Measurements from ENCODE around the gene UGT1A3.

Gene UGT1A3

DNA sequence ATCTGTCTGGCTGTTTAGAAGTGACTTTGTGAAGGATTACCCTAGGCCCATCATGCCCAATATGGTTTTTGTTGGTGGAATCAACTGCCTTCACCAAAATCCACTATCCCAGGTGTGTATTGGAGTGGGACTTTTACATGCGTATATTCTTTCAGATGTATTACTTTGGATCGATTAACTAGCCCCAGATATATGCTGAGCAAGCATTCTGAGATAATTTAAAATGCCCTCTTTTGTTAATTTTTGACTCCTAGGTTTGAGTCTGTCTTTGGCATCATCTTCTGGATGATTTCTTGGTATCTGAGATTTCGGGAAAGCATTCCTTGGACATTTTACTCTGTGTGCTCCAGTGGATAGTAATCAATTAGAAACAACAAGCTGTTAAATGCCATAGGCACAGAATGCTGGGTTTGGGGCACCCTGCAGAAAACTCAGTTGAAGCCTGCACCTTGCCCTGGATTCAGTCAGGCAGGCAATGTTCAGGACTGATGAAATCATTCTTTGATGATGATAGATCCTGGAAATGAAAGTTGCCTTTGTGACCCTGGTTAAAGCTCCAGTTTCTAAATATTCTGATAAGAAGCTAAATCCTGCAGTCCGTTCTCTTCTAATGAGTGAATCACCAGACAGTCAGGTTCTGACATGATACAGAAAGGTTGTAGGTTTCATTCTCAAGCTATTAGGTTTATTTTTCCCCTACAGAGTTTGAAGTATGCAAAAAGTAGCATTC is 32.4 kb downstream of the UGT1A3 start:
- DNase-seq, result no peak

DNA sequence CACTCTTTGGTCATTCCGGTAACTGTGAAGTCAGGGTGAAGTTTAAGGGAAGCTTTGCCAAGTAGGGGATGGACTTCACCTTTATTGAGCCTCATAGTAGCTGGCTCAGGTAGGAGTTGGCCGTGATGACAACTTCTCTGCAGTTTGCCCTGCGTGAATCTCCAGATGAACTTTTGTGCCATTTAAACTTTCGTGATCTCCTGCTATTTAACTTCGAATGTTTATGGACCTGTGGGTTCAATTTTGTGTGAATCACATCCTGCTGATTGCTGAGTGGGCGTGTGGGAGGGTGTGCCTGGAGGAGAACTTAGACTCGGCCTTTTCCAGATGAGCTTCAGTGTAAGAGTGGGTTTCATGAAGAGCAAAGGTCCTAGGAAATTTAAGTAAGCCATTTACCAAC is 35.4 kb downstream of the UGT1A3 start:
- DNase-seq, result no peak

DNA sequence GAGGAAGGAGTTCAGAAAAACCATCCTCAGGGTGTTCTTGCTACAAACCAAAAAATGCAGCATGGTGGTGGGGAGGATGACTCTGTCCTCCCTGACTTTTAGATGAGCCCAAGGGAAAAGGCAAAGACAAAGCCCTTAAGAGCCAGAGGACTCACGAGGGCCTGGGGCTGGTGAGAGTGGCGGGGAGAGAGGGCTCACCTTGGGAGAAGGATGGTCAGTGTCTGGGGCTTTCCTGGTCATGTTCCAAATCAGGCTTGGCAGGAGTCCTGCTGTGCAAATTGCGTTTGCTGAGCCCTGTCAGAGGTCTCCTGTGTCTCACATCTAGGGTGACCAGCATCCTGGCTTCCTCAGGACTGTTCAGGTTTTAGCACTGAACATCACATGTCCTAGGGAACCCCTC is 35.9 kb downstream of the UGT1A3 start:
- no peak for DNase-seq

DNA sequence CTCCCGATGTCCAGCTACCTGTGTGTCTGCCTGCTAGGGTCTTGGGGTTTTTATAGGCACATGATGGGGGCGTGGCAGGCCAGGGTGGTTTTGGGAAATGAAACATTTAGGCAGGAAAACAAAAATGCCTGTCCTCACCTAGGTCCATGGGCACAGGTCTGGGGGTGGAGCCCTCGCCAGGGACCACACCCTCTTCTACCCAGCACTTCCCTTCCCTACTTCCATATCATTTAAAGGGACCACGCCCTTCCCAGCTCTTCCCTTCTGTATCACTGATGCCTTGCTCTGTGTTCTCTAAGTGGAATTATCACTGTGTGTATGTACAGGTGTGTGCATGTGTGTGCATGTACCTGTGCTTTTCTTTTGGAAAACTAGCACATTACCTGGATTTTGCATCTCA is 37.6 kb downstream of the UGT1A3 start:
- no peak for DNase-seq

DNA sequence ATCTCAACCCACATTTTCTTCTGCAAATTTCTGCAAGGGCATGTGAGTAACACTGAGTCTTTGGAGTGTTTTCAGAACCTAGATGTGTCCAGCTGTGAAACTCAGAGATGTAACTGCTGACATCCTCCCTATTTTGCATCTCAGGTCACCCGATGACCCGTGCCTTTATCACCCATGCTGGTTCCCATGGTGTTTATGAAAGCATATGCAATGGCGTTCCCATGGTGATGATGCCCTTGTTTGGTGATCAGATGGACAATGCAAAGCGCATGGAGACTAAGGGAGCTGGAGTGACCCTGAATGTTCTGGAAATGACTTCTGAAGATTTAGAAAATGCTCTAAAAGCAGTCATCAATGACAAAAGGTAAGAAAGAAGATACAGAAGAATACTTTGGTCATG is 39.2 kb downstream of the UGT1A3 start:
- no peak for DNase-seq

DNA sequence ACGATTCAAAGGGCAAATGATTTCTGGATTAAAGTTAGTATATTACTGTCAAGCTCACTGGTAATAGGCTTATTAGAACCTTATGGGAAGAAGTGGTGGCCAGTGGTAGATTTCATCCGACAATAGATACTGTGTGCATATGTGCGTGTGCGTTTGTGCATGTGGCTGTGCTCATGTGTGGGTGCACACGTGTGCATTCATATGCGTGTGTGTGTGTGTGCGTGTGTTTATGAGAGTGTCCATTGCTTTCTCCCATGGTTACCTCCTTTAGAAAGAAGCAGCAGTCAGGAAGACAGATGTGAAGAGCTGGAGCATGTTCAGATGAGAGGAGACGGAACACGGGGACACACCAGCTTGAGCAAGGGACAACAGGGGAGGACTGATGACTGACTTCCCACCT is 40.4 kb downstream of the UGT1A3 start:
- no peak for DNase-seq

DNA sequence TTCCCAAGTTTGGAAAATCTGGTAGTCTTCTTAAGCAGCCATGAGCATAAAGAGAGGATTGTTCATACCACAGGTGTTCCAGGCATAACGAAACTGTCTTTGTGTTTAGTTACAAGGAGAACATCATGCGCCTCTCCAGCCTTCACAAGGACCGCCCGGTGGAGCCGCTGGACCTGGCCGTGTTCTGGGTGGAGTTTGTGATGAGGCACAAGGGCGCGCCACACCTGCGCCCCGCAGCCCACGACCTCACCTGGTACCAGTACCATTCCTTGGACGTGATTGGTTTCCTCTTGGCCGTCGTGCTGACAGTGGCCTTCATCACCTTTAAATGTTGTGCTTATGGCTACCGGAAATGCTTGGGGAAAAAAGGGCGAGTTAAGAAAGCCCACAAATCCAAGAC is 43.3 kb downstream of the UGT1A3 start:
- DNase-seq, result no peak

DNA sequence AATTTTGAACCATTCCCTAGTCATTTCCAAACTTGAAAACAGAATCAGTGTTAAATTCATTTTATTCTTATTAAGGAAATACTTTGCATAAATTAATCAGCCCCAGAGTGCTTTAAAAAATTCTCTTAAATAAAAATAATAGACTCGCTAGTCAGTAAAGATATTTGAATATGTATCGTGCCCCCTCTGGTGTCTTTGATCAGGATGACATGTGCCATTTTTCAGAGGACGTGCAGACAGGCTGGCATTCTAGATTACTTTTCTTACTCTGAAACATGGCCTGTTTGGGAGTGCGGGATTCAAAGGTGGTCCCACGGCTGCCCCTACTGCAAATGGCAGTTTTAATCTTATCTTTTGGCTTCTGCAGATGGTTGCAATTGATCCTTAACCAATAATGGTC is 43.7 kb downstream of the UGT1A3 start:
- no peak for DNase-seq

DNA sequence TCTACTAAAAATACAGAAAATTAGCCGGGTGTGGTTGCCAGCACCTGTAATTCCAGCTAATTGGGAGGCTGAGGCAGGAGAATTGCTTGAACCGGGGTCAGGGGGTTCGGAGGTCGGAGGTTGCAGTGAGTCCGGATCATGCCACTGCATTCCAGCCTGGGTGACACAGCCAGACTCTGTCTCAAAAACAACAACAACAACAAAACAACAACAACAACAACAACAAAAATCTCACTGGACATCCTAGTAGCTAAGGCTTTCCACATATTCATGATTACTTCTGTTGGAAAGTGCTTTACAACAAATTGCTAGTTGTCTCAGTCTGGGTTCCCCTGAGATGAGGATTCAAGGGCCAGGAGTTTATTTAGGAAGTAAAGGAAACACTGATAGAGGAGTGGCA is 45.0 kb downstream of the UGT1A3 start:
- no peak for DNase-seq

DNA sequence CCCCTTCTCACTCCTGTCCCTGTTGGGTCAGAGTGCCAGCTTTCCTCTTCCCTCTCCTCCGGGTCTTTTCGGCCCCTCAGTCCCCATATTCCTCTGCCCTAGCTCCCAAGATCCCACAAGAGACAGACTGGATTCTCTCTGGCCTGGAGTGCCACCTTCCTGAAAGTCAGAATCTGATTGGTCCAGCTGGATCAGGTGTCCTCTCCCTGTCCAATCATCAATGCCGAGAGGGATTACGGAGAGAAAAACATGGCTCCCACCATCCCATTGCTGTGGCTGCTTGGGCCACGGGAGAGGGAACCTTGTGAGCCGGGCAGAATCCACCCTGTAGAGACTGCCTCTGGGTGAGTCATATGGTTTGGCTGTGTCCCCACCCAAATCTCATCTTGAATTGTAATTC is 46.6 kb downstream of the UGT1A3 start:
- DNase-seq, result no peak

DNA sequence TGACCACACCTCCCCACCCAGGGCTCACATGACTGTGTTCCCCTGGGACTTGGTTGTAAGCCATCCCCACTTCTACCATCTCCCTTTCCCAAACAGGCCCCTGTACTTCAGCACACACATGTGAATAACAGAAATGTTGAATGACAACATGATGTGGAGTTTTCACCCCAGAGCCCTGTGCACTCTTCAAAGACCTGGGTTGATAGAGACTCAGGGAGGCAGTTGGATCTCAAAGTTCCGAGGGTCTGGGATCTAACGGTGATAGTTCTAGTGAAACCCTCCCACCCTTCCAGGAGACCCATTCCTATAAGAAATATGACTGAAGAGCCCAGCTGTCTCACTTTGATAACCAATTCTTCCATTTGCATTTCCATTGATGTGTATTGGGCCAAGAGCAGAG is 49.2 kb downstream of the UGT1A3 start, which contains the start of gene MROH2A:
Gene MROH2A, plus strand, starts transcription at position 301 of the 400 bp plus-strand sequence. CDS start 1,029 bp downstream, outside the sequence.
- no peak for DNase-seq

DNA sequence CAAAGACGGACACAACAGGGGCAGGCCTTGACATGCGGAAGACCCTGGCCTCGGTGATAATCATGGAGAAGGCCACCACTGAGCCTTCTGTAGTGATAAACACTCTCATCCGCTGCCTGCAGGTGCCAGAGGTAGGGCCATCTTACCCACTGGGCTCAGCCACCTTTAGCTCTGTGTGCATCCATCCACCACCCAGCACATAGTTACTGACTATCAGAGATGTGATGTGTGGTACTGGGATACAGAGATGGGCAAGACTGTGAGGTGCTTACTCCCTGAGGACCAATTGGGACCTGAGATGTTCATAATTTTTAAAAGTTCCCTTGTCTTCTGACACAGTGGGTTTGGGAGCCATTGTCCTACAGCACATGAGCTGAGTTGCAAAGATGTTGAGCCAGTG is 50.9 kb downstream of the UGT1A3 start:
- no peak for DNase-seq

DNA sequence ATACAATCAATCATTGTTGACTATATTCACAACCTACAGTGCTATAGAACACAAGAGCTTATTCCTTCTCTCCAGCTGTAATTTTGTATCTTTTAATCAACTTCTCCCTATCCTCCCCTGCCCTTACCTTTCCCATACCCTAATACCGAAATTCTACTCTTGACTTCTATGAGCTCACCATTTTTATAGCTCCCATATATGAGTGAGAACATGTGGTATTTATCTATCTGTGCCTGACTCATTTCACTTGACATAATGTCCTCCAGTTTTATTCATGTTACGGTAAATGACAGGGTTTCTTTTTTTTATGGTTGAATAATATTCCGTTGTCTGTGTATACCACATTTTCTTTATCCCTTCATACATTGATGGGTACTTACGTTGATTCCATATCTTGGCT is 51.9 kb downstream of the UGT1A3 start:
- DNase-seq, result no peak

DNA sequence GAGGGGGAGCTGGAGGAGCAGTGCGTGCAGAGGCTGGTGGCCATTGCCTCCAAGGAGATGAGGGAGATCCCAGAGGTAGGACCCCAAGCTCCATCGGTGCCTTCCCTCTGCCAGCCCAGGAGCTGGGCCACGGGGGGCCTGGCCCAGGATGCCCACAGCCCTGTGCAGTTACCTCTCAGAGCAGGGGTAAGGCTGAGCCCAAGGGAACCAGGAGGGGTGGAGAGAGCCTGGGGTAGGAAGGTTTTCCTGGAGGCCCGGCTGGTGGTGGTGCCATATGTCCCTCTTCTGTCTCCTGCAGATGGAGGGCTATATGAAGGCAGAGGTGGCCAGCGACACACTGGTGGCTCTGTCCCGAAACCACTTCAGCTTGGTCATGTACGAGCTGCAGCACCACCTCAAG is 60.7 kb downstream of the UGT1A3 start:
- no peak for DNase-seq

DNA sequence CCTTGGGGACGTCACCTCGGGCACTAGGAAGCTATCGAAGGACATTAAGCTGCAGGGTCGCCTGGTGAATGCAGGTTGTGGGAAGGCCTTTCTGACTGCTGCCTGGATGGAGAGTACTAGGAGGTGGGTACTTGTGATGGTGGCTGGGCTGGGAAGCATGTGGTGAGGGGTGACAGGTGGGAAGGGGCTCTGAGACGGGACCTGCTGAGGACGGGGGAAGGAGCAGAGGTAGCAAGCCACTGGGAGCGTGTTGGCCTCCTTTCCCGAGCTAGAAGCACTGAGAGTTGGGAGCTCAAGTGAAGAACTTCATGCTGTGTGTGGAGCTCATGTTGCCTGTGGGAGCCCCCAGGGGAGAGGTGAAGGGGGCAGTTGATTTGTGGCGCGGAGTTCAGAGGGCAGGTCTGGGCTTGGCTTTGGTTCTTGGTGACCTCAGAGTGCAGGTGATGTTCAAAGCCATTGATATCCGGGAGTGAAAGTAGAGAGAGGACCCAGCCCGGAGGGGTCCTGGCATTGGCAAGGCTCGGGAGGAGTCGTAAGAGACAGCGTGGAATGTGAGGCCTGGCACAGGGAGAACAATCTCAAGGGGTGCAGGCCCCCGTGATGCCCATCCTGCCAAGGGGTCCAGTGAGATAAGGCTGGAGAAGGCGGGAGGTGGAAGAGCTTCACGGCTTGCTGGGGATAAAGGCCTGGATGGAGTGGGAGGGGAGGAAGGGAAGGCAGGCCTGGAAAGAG is 62.5 kb downstream of the UGT1A3 start:
- no peak for DNase-seq

DNA sequence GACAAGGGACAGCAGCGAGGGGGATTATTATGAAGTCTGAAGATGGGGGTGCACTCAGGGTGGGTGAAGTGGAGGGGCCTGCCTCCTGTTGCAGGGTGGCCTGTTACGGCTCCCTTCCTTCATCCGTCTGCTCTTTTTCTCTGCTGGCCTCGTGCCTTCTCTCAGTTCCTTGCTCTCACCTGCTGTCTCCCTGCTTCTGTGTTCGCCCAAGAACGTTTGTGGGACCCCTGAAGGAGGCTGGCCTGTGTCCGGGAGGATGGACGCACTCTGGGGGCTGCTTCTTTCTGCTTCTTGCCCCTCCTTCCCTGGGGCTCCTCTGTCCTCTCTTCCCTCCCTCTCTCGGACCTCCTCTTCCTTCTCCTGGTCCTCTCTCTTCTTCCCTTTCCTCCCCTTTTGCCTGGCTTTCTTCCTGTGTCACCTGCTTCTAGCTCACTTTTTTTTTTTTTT is 63.1 kb downstream of the UGT1A3 start:
- DNase-seq, result no peak

DNA sequence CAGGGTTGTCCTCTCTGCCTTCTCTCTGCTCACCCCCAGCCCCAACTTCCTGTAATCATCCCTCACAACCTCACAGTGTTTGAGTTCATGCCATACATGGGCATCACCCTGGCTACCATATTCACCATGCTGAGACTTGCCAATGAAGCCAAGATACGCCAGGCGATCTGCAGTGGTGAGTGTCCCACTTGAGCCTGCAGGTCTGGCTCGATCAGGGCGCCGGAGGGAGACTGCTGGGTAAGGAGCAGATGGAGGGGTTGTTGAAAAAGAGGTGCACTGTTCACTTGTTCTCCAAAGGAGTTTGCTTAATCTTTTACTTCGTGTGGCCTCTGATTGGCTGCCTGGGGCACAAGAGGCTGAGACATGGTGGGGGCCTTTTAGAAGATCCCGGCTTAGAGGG is 63.9 kb downstream of the UGT1A3 start:
- no peak for DNase-seq

DNA sequence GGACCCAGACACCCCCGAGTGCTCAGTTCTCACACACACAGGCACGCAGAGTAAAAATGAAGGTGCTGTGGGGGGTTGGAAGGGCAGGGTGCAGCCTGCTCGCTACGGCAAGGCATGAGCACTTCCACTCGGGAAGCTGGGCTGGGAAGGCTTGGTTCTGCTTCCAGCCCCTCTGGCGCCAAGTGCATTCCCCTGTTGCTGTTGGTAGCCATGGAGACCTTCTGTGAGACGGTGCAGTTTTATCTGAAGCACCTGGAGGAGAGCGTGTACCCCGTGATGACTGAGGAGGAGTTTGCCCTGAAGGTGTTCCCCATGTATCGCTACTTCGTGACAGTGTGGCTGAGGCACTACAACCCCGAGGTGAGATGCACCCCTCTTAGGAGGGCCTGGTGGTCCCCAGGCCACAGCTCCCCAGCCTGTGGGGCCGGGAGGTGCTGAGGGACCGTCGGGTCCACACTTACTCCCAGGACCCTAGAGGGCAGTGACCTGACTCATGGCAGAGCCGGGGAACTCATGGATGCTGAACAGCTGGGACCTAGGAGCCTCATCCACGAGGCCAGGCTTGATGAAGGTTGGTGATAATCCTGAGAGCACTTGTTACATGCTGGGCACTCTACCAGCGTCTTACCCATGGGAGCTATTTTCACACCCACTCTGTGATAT is 64.8 kb downstream of the UGT1A3 start:
- no peak for DNase-seq

DNA sequence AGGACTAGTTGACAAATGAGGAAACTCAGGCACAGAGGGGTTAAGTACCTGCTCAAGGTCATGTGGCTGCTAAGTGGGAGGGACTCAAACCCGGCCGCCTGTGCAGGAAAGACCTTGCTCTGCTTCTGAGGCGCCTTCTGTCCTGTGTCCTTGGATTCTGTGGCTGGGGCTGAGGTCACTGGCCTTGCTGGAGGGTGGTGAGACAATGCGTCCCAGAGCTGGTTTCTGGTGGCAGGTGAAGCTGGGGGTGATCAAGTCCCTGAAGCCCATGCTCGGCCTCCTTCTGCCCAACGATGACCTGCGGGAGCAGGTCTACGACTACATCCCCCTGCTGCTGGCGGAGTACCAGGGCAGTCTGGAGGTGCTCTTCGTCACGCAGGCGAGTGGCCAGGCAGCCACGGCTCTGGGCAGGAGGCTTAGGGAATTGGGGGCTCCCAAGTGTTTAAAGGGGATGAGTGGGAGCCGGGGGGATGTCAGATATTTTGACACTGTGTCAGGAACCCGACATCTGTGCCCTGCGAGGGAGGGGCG is 65.4 kb downstream of the UGT1A3 start:
- DNase-seq, result no peak

DNA sequence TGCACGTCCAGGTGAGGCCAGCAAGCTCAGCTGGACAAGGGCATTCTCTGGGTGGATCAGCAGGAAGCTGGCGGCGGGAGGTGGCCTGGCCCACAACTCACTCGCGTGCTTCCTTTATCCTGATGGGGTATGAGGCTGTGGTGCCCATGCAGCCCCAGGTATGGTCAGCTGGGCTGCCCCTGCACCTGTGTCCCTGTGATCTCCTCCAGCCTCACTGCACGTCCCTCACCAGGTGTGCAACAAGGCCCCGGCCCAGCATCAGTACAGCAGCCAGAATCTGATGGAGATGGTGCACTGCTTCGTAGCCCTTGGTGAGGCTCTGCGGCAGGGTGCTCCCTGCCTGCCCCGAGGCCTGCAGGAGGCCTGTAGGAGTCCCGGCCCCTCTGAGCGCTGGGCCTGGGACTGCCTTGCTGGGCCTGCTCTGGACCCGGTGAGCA is 66.9 kb downstream of the UGT1A3 start:
- no peak for DNase-seq

DNA sequence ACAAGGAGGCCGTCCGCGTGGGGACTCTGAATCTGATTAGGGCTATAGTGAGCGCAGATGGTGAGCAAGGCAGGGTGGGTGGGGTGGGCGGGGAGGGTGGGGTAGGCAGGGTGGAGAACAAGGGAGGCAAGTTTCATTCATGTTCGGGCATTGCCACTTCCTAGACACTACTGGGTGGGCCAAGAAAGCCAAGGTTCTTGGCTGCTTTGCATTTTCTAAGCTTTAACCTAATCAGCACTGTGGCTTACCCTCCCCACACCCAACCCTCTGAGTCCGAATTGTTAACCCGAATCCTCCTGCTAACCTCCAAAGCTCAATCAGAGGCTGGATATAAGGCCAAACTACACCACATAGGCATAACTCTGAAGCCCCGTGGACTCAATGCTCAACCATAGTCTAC is 67.4 kb downstream of the UGT1A3 start:
- DNase-seq, result no peak

DNA sequence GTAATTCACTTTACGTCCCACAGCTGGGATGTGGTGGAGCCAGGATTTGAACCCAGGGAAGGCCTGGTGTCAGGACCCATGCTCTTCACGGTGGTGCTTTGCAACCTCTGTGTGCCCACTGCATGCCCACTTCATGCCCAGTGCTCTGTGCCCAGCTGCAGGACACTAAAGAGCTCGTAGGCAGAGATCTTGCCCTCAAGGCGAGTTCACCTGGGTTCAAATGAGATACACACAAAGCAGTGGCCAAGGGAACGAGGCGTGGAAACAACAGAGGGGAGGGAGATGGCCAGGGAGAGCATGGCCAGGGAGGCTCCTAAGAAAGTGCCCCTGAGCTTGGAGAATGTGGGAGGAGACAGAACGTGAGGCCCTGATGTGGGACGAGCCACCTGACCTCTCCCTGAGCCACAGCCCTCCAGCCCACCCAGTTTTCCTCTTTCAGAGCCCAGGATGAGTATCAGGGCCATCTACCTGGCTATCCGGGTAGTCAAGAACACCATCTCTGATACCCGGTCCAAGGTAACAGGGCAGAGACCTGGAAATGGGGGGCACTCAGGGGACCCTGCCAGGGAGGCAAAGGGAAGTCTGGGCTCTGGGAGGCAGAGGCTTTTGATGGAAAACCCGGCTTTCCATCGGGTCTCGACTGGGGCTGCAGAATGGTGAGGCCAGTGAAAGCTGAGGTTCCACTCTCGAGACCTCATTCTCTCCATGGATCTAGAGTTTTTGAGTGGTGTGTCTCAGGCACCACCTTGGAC is 69.7 kb downstream of the UGT1A3 start:
- peak; percentile 2 for DNase-seq

Measured in femur (tissue), 1 donor.